Dermis blood vessel endothelial cell (primary cell): ENCODE results near the gene CCRL2. TPM values are rescaled to one million over a fixed set of nuclear protein-coding genes. Genes with fewer than 3 reads are reported as not detected.

Experiments used
- DNase-seq: peaks from one replicate; pipeline ENCODE4 v3.0.0; 2010
- total RNA-seq: library from RNA; depleted of rRNA; stranded (reverse); fragments of >200 nt; gene quantifications from 2 replicates; pipeline ENCODE4 v1.2.3, GENCODE V29; 2014

CCRL2 gene
- 5.1 and 5.7 TPM in 2 replicates for total RNA-seq

GRCh38 chr3:46406788-46407611 is at the start of gene CCRL2, which contains the start of gene CCR5AS:
Gene CCRL2 (plus strand): TSS chr3:46407259. CDS start chr3:46408080, 821 bp downstream.
Gene CCR5AS (minus strand): TSS chr3:46407066.
- peak; percentile 94 for DNase-seq

GRCh38 chr3:46358466-46358865 is 48.6 kb upstream of the CCRL2 start:
- no peak for DNase-seq

- DNase-seq, result no peak
Observed at GRCh38 chr3:46359733-46360493, 47.1 kb upstream of the CCRL2 start.

GRCh38 chr3:46360907-46361306 is 46.2 kb upstream of the CCRL2 start:
- no peak for DNase-seq

- no peak for DNase-seq
Observed at GRCh38 chr3:46361408-46362283, 45.4 kb upstream of the CCRL2 start.

GRCh38 chr3:46365041-46365440 is 42.0 kb upstream of the CCRL2 start:
- DNase-seq, result no peak

GRCh38 chr3:46365737-46366524 is 41.1 kb upstream of the CCRL2 start:
- no peak for DNase-seq

GRCh38 chr3:46367811-46368210 is 39.2 kb upstream of the CCRL2 start:
- no peak for DNase-seq

GRCh38 chr3:46368569-46368968 is 38.5 kb upstream of the CCRL2 start:
- no peak for DNase-seq

GRCh38 chr3:46369151-46369550 is 37.9 kb upstream of the CCRL2 start:
- no peak for DNase-seq

GRCh38 chr3:46369675-46370132 is 37.4 kb upstream of the CCRL2 start:
- no peak for DNase-seq

GRCh38 chr3:46370839-46371518 is 36.1 kb upstream of the CCRL2 start, which contains the start of gene CCR5:
Gene CCR5 (plus strand): TSS chr3:46370946. CDS start chr3:46372903, 1,957 bp downstream.
- DNase-seq, result no peak

- no peak for DNase-seq
Observed at GRCh38 chr3:46371519-46372340, 35.3 kb upstream of the CCRL2 start.

GRCh38 chr3:46372492-46373359 is 34.3 kb upstream of the CCRL2 start:
- peak; percentile 13 for DNase-seq

- no peak for DNase-seq
Observed at GRCh38 chr3:46374755-46375154, 32.3 kb upstream of the CCRL2 start.

GRCh38 chr3:46375218-46375617 is 31.8 kb upstream of the CCRL2 start:
- no peak for DNase-seq

- no peak for DNase-seq
Observed at GRCh38 chr3:46375814-46376213, 31.2 kb upstream of the CCRL2 start.

- DNase-seq, result peak; percentile 74
Observed at GRCh38 chr3:46378426-46378942, 28.6 kb upstream of the CCRL2 start.
